ENCODE measurements around the gene CAMP. TPM values are rescaled to one million over a fixed set of nuclear protein-coding genes. Genes with fewer than 3 reads are reported as not detected.

CAMP gene
- polyA plus RNA-seq, 3 donors = 2.1 to 5.1 (median 3.4) TPM

GRCh38 chr3:48243886-48244285 is 20.6 kb downstream of the CAMP start:
- no peaks in the 10 kb centered on the region for H4K20me1 ChIP-seq (ENCODE audit: insufficient read depth, low read length)
- H3K27ac ChIP-seq (ENCODE audit: low read depth in 1 of 2, low read length in 2 of 2) = peak overlapping the region in 1 of 2 donors; percentile 21
- DNase-seq = no peak
- Mint-ChIP-seq H3K9me3 (no peaks in the 10 kb centered on the region), H3K27me3 (ENCODE audit: low read depth in 3 of 3) (no peaks in the 10 kb centered on the region), H3K4me3 (no peak overlapping the region), H3K27ac (peak overlapping the region in 1 of 7 donors; percentile 37), H3K4me1 (peaks cover 47% of the 10 kb centered on the region), H3K36me3 (peaks cover 6 to 10% of the 10 kb centered on the region in 2 donors)
- no peak overlapping the region for H3K4me2 ChIP-seq (replicated peaks; ENCODE audit: extremely low read depth, low read length, poor library complexity, severe bottlenecking)
- intact Hi-C loops (cut with micrococcal nuclease) = loop anchor here (5.0 kb wide), 2 partner anchors 47 to 57 kb away; partner anchors contain the start of gene CDC25A (in 1 of the 2)
- H3K4me1 ChIP-seq (ENCODE audit: control insufficient read depth in 1 of 2, insufficient read depth in 2 of 2, low read length in 2 of 2) = peaks cover 59 to 64% of the 10 kb centered on the region in 2 donors
- H3K27me3 ChIP-seq (ENCODE audit: control insufficient read depth in 2 of 2, insufficient read depth in 2 of 2, low read length in 2 of 2) = no peaks in the 10 kb centered on the region
- WGBS (ENCODE audit: insufficient coverage) = 75% methylated on average over 2 of the region's 2 CpGs
- H3K4me3 ChIP-seq (replicated peaks in 1 of 3; ENCODE audit: low read depth in 2 of 3, low read length in 3 of 3) = no peak overlapping the region
- H3K9ac ChIP-seq (ENCODE audit: insufficient read depth, low read length, poor library complexity, severe bottlenecking) = no peak overlapping the region
- TF ChIP-seq CTCF (IDR thresholded peaks at IDR 0.05) = no peak
- H3K9me3 ChIP-seq (replicated peaks in 1 of 2; ENCODE audit: control insufficient read depth in 1 of 2, insufficient read depth in 1 of 2, low read length in 2 of 2) = no peaks in the 10 kb centered on the region
- no peak overlapping the region for H2AFZ ChIP-seq (ENCODE audit: insufficient read depth, low read depth, low read length, poor library complexity, severe bottlenecking)
- H3K79me2 ChIP-seq (ENCODE audit: insufficient read depth, low read length) = peaks cover 60% of the 10 kb centered on the region
- peaks cover 0 to 7% of the 10 kb centered on the region in 2 donors for H3K36me3 ChIP-seq (replicated peaks in 1 of 2; ENCODE audit: control insufficient read depth in 1 of 2, insufficient read depth in 2 of 2, low read length in 2 of 2)

GRCh38 chr3:48244461-48244860 is 21.2 kb downstream of the CAMP start:
- H3K79me2 ChIP-seq (ENCODE audit: insufficient read depth, low read length) = peaks cover 61% of the 10 kb centered on the region

More at GRCh38 chr3:48244461-48244860, 21.2 kb downstream of the CAMP start:
- WGBS (ENCODE audit: insufficient coverage) = no CpG with 5 or more reads among the region's 1 CpG
- no peaks in the 10 kb centered on the region for H4K20me1 ChIP-seq (ENCODE audit: insufficient read depth, low read length)
- DNase-seq = no peak
- no peak for TF ChIP-seq CTCF (IDR thresholded peaks at IDR 0.05)
- no peak overlapping the region for H3K27ac ChIP-seq (ENCODE audit: low read depth in 1 of 2, low read length in 2 of 2)
- Mint-ChIP-seq H3K27ac (no peak overlapping the region), H3K4me3 (no peak overlapping the region), H3K27me3 (ENCODE audit: low read depth in 3 of 3) (no peaks in the 10 kb centered on the region), H3K36me3 (peaks cover 6 to 16% of the 10 kb centered on the region in 2 donors), H3K4me1 (peaks cover 45% of the 10 kb centered on the region), H3K9me3 (no peaks in the 10 kb centered on the region)
- no peak overlapping the region for H3K9ac ChIP-seq (ENCODE audit: insufficient read depth, low read length, poor library complexity, severe bottlenecking)
- peaks cover 3 to 12% of the 10 kb centered on the region in 2 donors for H3K36me3 ChIP-seq (replicated peaks in 1 of 2; ENCODE audit: control insufficient read depth in 1 of 2, insufficient read depth in 2 of 2, low read length in 2 of 2)
- no peaks in the 10 kb centered on the region for H3K9me3 ChIP-seq (replicated peaks in 1 of 2; ENCODE audit: control insufficient read depth in 1 of 2, insufficient read depth in 1 of 2, low read length in 2 of 2)
- intact Hi-C loops (cut with micrococcal nuclease) = loop anchor here (5.0 kb wide), 2 partner anchors 47 to 57 kb away; partner anchors contain the start of gene CDC25A (in 1 of the 2)
- no peak overlapping the region for H3K4me2 ChIP-seq (replicated peaks; ENCODE audit: extremely low read depth, low read length, poor library complexity, severe bottlenecking)
- H3K27me3 ChIP-seq (ENCODE audit: control insufficient read depth in 2 of 2, insufficient read depth in 2 of 2, low read length in 2 of 2) = no peaks in the 10 kb centered on the region
- H3K4me1 ChIP-seq (ENCODE audit: control insufficient read depth in 1 of 2, insufficient read depth in 2 of 2, low read length in 2 of 2) = peaks cover 57 to 58% of the 10 kb centered on the region in 2 donors
- H3K4me3 ChIP-seq (replicated peaks in 1 of 3; ENCODE audit: low read depth in 2 of 3, low read length in 3 of 3) = no peak overlapping the region
- no peak overlapping the region for H2AFZ ChIP-seq (ENCODE audit: insufficient read depth, low read depth, low read length, poor library complexity, severe bottlenecking)

All from CD14-positive monocyte (primary cell).